Lower lobe of right lung (tissue), 2 donors: ENCODE measurements around the gene DMD. TPM values are rescaled to one million over a fixed set of nuclear protein-coding genes. Genes with fewer than 3 reads are reported as not detected.

ENCODE experiments used
- ATAC-seq, 2 donors: fragments of 200-7000 bp; cut with Tn5 transposase; one replicate each; pipeline ENCODE4 v1.9.1; 2020 to 2022; ENCODE audit warnings: mild to moderate bottlenecking in 2 of 2, moderate library complexity in 2 of 2
- DNase-seq: peaks from one replicate; pipeline ENCODE4 v3.0.0-alpha.2; 2020
- H3K27ac ChIP-seq: fragments of 200-600 bp; one replicate; pipeline ENCODE4 v1.8.0; 2022
- H3K27me3 ChIP-seq: fragments of 200-600 bp; one replicate; pipeline ENCODE4 v1.8.0; 2022; ENCODE audit warnings: low read depth
- H3K36me3 ChIP-seq: fragments of 200-600 bp; one replicate; pipeline ENCODE4 v1.8.0; 2022; ENCODE audit warnings: mild to moderate bottlenecking
- H3K4me1 ChIP-seq: fragments of 200-600 bp; one replicate; pipeline ENCODE4 v1.8.0; 2022
- H3K4me3 ChIP-seq: fragments of 200-600 bp; one replicate; pipeline ENCODE4 v1.8.0; 2022; ENCODE audit warnings: mild to moderate bottlenecking
- H3K9me3 ChIP-seq: fragments of 200-600 bp; one replicate; pipeline ENCODE4 v1.8.0; 2022
- intact Hi-C: fragments of 100-400 bp; cut with DNase I; formaldehyde crosslinking; loops from one replicate; pipeline ENCODE4 v1.11.0; 2022
- total RNA-seq: library from RNA; stranded (reverse); fragmentation: NEBNext Ultra II Directional; extraction: Animal tissue kit (Norgen Biotek cat#: 25700); gene quantifications from one replicate; pipeline ENCODE4 v1.2.1, GENCODE V29; 2021
- TF ChIP-seq, protein P1 (sequence below): fragments of 200-600 bp; IDR thresholded peaks from one replicate; pipeline ENCODE4 v1.8.0; 2022; ENCODE audit warnings: antibody characterized with exemption, mild to moderate bottlenecking
- donor health status: DM: no; HTN: yes; CAD: no; lungs with severe emphysema.

The DMD gene
- total RNA-seq, 1 donor from 2014 or later, result 29.4 TPM

DNA sequence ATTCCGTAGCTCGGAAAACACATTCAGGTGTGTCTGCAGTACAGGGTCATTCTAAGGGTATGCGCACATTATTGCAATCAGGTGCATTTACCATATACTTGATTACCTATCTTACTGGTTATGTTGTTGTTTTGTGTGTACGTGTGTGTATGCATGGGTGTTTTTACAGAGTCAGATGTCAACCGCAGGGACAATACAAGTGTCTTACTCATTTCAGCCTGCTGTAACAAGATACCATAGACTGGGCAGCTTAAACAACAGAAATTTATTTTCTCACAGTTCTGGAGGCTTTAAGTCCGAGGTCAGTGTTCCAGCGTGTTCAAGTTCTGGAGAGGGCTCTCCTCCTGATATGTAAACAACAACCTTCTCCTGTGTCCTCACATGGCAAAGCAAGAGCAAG, 316.7 kb downstream of the DMD start:
- H3K36me3 ChIP-seq, result no peaks in the 10 kb centered on the region
- no peaks in the 10 kb centered on the region for H3K4me1 ChIP-seq
- TF ChIP-seq, protein P1, sequence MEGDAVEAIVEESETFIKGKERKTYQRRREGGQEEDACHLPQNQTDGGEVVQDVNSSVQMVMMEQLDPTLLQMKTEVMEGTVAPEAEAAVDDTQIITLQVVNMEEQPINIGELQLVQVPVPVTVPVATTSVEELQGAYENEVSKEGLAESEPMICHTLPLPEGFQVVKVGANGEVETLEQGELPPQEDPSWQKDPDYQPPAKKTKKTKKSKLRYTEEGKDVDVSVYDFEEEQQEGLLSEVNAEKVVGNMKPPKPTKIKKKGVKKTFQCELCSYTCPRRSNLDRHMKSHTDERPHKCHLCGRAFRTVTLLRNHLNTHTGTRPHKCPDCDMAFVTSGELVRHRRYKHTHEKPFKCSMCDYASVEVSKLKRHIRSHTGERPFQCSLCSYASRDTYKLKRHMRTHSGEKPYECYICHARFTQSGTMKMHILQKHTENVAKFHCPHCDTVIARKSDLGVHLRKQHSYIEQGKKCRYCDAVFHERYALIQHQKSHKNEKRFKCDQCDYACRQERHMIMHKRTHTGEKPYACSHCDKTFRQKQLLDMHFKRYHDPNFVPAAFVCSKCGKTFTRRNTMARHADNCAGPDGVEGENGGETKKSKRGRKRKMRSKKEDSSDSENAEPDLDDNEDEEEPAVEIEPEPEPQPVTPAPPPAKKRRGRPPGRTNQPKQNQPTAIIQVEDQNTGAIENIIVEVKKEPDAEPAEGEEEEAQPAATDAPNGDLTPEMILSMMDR, result no peak
- no peak overlapping the region for H3K4me3 ChIP-seq
- intact Hi-C loops, result no loop called here
- H3K27me3 ChIP-seq, result no peaks in the 10 kb centered on the region
- ATAC-seq (no peak), DNase-seq (no peak)
- no peaks in the 10 kb centered on the region for H3K9me3 ChIP-seq
- no peak overlapping the region for H3K27ac ChIP-seq

DNA sequence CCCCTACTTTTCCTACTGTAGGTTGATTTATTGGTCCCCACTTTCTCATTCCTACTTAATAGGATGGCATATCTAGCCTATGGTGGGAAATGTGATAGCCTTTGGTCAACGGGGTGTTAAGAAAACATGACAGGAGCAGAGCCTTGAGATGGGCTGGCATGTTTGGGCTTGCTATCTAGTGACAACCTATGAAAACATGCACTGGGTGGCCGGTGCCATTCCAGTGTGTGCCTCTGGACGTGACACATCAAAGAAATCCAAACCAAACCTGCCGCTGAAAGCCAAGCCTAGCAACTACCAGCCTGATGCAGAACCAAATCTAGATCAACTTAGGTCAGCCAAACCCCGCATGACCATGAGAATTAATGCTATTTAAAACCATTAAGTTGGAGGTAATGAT, 317.6 kb downstream of the DMD start:
- Histone ChIP-seq H3K36me3 (no peaks in the 10 kb centered on the region), H3K27ac (no peak overlapping the region), H3K27me3 (no peaks in the 10 kb centered on the region), H3K4me3 (no peak overlapping the region), H3K4me1 (no peaks in the 10 kb centered on the region), H3K9me3 (no peaks in the 10 kb centered on the region)
- intact Hi-C loops, result no loop called here
- TF ChIP-seq, protein P1, result no peak
- DNase-seq, result no peak
- no peak for ATAC-seq

DNA sequence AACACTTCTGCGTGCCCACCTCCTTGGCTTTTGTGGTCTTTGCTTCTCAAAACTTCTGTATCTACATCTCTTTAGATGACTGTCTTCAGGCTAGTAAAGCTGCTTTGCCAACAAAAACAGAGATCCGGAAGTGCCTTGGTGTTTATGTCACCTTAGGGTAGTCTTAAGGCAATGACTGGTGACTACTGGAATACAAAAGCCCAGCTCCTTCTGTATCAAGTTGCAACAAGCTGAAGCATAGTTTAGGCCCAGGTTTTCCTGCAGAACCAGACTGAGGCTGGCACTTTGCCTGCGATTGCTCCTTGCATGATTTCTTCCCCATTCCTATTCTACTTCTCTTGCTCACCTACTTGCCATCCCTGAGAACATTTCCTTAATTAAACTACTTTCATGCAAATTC, 333.8 kb downstream of the DMD start:
- H3K4me3 ChIP-seq, result no peak overlapping the region
- H3K27ac ChIP-seq, result no peak overlapping the region
- ATAC-seq (no peak), DNase-seq (no peak)
- TF ChIP-seq, protein P1, result no peak
- H3K4me1 ChIP-seq, result no peaks in the 10 kb centered on the region
- no peaks in the 10 kb centered on the region for H3K9me3 ChIP-seq
- intact Hi-C loops, result no loop called here
- no peaks in the 10 kb centered on the region for H3K27me3 ChIP-seq
- no peaks in the 10 kb centered on the region for H3K36me3 ChIP-seq

DNA sequence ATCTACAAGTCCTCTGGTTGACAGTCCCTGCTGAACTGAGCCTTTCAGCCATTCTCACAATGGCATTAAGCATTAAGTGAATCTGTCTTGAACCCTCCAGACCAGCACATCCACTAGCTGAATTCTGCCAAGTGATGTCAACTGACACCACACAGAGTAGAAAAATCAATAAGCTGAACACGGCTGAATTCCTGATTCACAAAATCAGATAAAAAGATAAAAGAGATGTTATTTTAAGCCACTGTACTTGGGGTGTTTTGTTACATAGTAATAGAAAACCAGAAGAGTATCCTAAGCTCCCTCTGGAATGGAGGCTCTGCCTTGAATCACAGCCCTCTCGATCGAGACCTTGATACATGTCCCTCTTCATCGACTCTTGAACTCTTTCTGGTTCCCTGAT, 336.5 kb downstream of the DMD start:
- no peaks in the 10 kb centered on the region for H3K36me3 ChIP-seq
- intact Hi-C loops, result no loop called here
- TF ChIP-seq, protein P1, result no peak
- H3K27ac ChIP-seq, result no peak overlapping the region
- no peak overlapping the region for H3K4me3 ChIP-seq
- no peaks in the 10 kb centered on the region for H3K27me3 ChIP-seq
- H3K9me3 ChIP-seq, result no peaks in the 10 kb centered on the region
- ATAC-seq (no peak), DNase-seq (no peak)
- H3K4me1 ChIP-seq, result no peaks in the 10 kb centered on the region

DNA sequence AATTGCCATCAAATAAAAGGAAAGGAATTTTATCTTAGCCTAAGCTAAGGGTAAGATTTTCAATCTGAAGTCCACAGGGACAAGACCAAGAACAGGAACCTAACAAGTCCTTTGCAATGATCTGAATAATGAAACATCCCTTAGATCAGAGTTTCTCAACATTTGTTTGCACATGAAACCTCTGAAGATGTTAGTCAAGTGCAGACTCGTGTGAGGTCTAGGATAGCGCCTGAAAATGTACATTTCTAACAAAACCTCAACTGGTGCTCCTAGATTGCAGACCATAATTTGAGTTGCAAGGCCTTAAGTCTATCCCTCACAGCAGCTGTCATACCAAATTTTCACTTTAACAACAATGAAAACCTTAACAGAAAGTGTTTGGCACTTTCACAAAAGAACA, 337.6 kb downstream of the DMD start:
- H3K27me3 ChIP-seq, result no peaks in the 10 kb centered on the region
- H3K4me3 ChIP-seq, result no peak overlapping the region
- DNase-seq (no peak), ATAC-seq (no peak)
- no peaks in the 10 kb centered on the region for H3K9me3 ChIP-seq
- intact Hi-C loops, result no loop called here
- H3K27ac ChIP-seq, result no peak overlapping the region
- H3K4me1 ChIP-seq, result no peaks in the 10 kb centered on the region
- H3K36me3 ChIP-seq, result no peaks in the 10 kb centered on the region
- TF ChIP-seq, protein P1, result no peak

DNA sequence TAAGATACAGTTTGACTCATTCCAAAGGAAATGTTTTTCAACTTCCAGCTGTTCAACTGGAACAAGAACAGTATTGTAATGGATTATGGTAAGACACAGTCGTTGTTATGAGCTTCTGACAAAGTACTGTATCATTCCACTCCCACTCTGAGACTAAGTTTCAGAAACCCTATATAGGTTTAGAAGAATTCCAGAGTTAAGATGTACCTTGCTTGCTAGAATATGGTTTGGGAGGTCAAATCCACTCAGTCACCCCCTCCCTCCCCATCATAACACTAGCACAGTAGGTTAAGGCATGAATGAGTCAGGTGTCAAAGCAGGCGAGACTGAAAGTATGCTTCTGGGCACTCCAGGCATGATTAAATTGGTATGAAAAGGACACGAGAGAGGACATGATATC, 339.7 kb downstream of the DMD start:
- Histone ChIP-seq H3K36me3 (no peaks in the 10 kb centered on the region), H3K4me1 (no peaks in the 10 kb centered on the region), H3K4me3 (no peak overlapping the region), H3K9me3 (no peaks in the 10 kb centered on the region), H3K27ac (no peak overlapping the region), H3K27me3 (no peaks in the 10 kb centered on the region)
- ATAC-seq, result no peak
- no peak for DNase-seq
- intact Hi-C loops, result no loop called here
- TF ChIP-seq, protein P1, result no peak
